HG03575 (cell line): ENCODE results near the gene ANXA11.
A peak's percentile ranks its signal among the peaks of the same experiment; 100 is the strongest.
"Not testable (repeated sequence)": the region's sequence is repeated elsewhere in the genome, so short reads cannot be mapped to it uniquely, and the experiment has no call there.

Experiments used
- ATAC-seq: cut with Tn5 transposase; IDR thresholded peaks from one replicate; pipeline ENCODE4 v1.9.1; 2021; ENCODE audit not compliant: unreplicated experiment, insufficient number of reproducible peaks, low FRiP score; ENCODE audit errors: extremely low read depth

The ANXA11 gene

DNA sequence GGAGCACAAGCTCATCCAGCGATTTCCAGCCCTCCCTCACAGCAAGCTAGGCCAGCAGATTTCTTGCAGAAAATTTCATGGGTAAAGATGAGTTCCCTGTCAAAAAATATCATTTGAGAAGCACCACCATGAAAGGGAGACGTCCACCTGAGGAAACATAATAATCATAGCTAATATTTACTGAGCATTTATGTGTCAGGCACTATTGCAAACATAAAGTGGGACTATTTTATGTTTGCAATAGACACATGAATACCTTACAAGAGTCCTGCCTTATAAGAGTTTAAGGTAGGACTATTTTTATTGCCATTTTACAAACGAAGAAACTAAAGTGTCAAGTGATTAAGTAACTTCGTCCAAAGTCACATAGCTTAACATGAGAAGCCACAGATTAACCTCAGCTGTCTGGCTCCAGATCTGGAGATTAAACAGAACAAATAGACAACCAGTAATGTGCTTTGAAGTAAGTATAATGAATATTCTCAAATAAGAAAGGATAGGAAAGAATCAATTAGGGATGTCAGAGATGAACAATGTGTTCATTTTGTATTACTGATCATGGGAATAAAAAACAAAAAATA lies 7.3 kb upstream of the ANXA11 start:
- not testable (repeated sequence) for ATAC-seq

DNA sequence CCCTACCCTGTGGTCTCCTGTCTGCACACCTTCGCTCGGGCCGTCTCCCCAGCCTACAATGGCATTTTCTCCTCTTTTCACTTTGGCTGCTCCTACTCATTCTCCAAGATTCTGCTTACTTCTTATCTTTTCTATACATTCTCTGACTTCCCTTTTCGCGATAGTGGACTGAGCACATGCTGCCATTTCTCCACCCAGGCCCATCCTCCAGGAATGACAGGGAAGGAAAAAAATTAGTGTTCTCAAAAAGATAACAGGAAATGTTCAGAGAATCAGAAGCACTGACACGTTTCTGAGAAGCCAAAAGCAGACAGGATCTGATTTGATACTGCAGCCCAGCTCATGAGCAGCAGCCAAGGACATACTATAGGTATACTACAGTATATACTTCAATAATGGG lies 6.4 kb upstream of the ANXA11 start:
- no peak for ATAC-seq

DNA sequence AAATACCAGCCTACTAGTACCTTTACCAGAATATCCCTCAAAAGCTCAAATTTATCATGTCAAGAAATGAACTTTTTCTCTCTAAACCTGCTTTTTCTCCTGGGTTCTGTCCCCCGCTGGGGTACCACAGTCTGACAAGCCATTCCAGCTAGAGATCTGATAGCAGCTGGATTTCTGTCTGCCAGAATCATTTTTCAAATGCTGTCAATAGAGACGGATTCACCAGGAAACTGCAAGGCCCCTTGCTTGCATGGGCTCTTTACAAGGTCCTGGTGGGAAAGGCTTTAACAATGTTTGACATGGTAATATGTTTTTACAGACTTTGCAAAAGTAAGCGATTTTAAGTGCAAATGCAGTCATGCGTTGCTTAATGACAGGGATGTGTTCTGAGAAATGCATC lies 4.9 kb upstream of the ANXA11 start:
- ATAC-seq = no peak

DNA sequence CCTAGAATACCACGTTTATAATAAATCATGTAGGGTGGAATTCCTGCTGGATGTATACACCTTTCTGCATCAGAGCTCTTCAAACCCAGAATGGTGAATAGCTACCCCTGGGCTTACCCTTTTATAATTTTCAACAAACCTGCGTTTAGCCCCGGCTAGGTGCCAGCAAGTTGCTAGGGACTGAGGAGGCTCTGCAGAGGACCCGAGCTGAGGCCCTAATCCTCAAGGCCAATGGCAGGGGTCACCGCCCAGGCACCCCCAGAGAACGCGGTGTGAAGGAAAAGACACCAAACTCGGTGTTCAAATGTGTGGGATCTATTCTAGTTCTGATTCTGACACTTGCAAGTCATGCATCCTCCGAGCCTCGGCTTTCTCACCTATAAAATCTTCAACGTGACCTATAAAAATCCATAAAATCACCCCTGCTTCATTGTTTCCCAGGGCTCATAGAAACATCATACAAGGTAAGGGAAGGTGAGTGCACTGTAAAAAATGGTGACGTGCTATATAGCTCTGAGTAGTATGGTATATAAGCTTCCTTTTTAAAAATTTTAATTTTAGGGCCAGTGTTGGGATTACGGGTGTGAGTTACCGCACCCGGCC lies 2.5 kb upstream of the ANXA11 start:
- no peak for ATAC-seq

DNA sequence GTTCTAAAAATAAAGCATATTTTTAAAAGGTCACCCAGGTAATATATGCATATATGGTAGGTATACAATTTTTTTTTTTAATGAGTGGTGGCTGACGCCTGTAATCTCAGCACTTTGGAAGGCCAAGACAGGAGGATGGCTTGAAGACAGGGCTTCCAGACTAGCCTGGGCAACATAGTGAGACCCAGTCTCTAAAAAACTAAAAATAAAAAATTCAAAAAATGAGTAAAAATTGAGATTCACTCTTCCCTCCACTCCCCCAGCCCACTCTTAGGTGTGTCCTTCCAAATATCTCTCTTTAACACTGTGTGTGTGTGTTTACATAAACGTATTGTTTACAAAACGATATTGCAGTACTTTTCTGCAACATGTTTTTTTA lies 929 bp upstream of the ANXA11 start:
- ATAC-seq = no peak

DNA sequence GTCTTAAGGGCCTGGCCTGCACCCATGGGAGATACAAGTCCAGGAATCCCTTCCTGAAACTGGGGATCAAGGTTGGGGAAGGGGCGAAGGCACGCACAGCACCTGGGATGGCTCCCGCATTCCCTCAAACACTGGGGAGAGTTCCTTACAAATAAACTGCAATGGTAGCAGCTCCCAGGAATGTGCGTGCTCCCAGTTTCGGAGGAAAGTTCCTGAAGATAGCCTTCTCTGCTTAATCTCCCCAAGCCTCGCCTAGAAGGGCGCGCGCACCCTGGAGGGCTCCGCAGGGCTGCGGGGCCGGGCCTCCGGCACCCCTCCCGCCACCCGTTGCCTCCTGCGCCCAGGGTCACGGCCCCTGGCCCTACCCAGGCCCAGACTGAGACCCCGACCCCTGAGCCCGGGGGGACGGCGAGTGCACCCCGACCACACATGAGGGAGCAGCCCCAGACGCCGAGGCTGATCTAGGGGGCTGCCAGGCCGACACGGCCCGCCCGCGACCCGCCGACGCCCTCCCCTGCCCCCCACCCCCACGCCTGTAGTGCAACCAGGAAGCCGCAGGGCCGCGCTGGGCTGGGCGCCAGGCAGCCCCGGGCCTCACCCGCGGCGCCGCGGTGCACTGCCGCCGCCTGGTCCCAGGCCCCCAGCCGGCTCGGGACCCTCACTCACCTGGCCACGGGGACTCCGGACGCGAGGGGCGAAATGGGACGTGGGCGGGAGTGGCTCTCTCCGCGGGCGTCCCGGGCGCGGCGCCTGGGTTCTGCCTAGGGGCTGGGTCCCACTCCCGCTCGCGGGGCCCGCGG lies 460 bp downstream of the ANXA11 start:
- no peak for ATAC-seq

DNA sequence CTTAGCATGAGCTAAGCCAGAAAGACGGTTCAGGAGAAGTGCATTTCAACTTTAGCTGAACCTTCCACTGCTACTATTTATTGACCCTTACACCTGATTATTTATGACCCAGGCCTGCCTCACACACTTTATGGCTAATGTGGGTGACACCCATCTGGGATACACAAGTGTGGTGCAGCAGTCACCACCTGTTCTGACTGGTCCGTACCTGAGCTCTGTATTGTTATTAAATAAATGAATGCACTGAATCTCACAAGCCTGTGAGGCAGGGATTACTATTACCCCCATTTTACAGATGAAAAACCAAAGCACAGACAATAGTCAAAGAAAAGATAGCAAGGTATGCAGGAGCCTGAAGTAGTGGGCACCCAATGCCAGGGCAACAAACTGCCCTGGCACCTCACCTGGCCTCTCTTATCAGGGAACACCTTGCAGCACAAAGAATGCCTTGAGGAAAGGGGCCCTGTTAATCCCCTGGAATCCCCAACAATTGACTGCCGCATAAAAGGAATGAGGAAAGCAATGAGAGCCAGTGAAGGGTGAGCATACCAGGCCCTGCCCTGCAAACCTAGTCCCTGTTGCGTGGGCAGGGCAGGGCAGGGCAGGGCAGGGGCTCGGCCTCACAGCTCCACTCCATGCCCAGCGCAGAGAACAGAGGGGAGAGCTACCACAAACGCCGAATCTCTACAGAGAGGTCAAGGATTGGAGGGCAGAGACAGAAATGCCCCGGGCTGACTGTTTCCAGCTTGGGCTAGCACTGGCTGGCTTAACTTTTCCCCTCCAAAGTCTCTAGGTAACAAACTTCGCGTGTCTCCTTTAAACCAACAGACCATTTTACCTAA lies 1.3 kb downstream of the ANXA11 start:
- ATAC-seq = no peak

DNA sequence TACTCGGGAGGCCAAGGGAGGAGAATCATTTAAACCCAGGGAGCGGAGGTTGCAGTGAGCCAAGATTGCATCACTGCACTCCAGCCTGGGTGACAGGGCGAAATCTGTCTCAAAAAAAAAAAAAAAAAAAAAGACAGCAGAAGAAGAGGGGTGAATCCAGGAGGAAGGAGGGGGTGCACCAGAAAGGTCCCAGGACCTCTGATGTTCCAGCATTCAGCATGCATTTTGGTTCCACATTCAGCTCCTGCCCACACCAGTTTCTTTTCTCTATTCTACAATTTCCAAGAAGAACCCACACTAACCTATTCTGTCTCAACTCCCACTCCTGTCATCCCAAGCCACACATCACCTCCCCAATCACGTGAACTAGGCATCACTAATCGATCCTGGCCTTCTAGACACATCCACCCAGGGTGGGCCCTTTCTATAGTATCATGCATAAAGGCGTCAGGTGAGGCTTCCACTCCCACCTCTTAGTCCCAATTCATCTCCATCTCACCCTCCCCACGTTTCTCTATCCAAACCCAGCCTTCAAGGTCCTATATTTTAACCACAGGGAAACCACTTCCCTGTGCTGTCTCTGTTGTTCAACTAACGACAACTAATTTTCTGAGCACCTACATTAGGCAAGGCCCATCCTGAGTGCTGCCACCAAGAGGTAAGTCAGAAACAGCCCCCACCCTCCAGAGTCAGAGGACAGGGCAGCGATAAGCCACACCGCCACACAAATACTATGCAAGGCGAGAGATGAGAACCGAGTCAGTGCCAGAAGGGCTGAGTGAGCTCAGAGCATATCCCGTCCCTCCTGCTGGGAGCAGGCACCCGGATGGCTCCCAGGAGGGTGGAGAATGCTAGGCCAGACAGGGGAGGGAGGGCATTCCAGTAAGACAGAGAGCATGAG lies 2.2 kb downstream of the ANXA11 start:
- peak; percentile 51 for ATAC-seq

DNA sequence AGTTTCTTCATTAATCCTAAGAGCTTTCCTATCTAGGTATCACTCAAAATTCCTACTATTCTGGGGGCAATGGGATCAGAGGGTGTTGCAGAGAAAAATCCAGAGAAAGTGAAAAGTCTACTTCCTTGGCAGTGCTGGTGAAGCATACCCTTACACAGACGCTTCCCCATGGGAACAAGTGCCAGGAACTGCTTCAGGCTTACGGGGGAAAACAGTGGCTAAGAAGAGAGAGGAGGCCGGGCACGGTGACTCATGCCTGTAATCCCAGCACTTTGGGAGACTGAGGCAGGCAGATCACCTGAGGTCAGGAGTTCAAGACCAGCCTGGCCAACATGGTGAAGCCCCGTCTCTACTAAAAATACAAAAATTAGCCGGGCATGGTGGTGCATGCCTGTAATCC lies 2.8 kb downstream of the ANXA11 start:
- ATAC-seq = not testable (repeated sequence)

DNA sequence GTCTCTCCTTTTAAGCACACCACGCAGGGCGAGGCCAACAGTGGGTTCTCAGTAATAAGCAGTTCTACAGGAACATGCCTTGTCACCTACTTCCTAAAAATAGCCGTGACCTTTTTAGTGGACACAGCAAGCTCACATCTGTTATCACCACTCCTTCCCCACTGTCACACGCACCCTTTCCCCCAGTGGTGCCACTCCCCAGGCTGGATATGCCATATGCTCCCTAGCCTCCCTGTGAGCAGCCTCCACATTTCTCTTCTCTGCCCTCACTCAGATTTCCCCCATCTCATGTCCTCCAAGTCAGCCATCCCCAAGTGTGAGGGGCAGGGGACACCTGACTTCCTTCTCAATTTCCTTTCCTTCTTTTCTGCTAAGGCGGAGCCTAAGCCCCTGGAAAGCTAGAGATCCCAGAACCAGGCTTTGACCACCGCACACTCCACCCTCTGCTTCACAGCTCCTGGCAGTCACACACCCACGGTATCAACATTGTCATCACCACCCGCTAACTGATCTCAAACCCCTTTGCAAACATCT lies 3.7 kb downstream of the ANXA11 start:
- ATAC-seq = no peak

DNA sequence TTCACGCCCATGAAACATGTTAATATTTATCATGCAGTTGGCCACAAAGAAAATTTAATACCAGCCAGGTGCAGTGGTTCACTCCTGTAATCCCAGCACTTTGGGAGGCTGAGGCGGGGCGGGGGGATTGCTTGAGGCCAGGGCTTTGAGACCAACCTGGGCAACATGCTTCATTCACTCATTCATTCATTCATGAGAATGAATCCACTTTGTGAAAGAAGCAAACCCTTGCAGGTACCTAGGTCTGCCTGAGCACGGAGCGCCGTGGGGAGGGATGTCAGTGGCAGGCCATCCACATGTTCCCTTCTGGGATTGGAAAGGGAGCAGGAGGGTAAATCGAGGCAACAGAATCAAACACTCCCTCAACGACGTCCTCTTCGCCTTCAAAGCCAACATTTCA lies 4.7 kb downstream of the ANXA11 start:
- no peak for ATAC-seq

DNA sequence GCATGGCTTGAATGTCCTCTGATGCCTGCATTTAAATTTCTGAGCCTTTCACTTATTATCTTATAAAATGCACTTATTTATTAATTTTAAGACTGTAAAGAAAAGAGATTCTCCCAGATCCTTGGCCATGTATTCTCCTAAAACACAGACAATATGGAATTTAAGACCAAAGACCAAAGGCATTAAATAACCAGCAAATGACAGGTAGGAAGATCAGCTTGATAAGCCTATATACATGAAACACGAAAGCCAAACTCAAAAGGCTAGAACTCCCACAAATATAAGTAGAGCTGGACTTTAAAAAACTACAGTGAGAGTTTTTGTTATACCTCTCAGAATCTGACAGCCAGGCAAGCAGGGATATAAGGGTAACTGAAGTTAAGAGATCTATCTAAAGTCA lies 5.1 kb downstream of the ANXA11 start:
- no peak for ATAC-seq

DNA sequence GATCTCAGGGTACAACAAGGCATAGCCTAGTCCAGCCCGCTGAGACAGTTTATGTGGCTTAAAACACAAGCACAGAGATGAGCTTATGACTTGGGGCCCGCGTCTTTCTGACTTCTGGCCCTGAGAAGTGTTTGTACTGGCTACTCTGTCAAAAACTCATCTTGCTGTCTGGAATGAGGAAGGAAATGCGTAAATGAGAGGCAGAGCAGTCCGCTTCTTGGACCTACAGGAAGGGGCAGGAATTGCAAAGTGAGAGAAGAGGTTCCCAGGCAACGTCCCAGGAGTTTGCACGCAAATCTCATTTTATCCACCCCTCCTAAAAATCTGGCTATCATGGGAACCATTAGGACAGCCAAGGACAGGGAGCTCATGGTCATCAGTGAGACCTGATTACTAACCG lies 5.5 kb downstream of the ANXA11 start:
- ATAC-seq = no peak

DNA sequence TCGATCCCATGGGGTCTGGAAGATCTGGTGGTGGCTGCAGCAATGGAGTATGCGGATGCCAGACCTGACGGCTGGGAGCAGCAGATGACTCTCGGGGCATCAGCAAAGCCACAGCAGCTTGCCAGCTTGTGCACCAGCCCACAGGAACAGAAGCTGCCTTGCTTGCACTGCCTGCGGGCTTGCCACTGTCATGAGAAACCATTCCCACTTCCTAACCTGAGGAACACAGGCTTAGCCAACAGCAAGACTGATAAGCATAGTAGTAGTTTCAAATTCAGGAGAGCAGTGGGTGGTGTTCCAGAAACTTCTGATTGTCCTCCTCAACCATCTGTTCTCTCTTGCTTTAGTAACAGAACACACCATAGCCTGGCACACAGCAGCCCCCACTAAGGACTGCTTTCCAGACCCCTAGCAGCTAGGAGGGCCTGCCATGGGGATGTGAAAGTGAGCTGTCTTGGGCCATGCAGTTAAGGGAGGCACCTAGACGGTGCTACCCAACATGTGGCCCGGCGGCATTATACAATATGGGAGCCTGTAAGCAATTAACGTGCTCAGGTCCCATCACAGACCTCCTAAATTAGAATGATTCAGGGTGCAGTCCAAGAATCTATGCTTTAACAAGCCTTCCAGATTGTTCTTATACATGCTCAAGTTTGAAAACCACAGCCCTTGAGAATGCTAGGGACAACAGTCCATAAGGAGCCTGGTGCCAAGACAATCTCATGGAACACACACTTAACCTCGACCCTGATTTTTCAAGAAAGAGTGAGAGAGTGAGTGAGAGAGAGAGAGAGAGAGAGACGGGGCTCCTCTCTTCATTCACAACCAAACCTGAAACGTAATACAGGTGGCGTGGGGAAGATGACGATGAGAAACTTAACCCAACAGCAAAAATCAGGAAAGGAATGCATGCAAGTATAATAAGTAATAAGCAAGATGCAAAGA lies 7.1 kb downstream of the ANXA11 start:
- ATAC-seq = no peak

DNA sequence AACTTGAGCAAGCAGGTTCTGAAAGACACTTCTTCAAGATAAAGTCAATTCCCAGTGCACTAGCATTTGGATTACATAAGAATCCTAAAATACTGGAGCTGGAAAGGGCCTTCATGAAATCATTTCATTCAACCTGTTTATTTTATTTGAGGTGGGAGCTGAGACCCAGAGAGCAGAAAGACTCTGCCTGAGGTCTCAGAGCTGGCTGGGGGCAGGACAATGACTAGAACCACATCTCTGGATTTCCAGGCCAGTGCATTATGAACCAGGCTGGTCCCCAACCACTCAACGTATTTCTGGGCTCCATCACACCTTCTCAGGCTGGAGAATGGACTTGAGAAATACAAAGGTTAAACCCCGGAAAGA lies 8.4 kb downstream of the ANXA11 start:
- ATAC-seq = no peak

DNA sequence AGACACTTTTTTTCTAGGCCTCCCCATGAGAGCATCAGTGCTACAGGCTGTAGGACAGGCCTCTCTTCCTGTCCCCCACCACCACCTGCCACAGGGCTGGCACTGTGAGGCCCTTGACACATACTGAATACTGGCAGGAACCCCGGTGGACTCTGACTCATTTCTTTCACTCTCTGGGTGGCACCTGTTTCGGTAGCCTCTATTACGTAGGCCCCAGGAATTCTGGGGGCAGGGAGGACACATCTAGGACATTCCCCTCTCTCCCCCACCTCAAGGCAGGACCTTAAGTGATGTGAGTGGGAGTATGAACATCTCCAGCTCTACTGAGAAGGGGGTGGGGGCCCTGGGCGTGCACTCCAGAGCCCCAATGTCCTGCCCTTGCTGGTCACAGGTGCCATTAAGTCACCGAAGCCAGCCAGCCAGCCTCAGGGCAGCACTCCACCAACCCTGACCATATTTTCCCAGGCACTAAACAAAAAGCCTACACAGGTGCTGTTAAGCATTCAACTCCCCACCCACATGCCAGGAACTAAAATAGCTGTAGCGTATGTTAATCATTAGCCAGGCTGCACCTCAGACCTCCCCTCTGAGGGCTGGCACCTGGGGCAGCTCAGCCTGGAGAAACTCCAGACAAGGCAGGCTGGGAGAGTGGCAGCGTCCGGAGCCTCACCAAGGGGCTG lies 8.9 kb downstream of the ANXA11 start:
- peak; percentile 48 for ATAC-seq

DNA sequence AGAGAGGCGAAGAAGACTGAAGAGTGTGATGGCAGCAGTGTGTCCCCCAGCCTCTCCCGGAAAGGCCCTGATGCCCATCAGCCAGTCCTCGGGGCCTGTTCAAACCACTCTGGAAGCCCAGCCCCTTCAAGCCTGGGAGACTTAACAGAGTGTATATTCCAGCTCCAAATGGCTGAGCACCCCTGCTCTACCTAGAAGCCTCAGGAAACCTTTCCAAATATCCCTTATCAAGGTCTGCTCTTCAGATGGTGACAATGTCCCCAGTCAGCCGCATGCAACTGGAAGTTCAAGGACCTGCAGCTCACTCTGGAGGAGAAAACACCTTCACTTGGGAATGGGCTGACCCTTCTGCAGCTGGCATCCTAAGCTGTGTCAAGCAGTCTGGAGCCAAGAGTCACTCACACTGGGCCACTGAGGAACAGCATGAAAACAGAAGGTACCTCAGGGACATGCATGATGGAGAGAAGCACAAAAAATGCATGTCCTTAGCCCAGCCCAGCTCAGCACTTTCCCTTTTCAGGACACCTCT lies 10.2 kb downstream of the ANXA11 start:
- no peak for ATAC-seq
